ENCODE measurements around the gene ASGR2. TPM values are rescaled to one million over a fixed set of nuclear protein-coding genes. Genes with fewer than 3 reads are reported as not detected.

ASGR2 gene
- polyA plus RNA-seq, 1 donor (not counting 4 experiments of a cell fraction or from before 2014, with no cell fraction given), result not detected

DNA sequence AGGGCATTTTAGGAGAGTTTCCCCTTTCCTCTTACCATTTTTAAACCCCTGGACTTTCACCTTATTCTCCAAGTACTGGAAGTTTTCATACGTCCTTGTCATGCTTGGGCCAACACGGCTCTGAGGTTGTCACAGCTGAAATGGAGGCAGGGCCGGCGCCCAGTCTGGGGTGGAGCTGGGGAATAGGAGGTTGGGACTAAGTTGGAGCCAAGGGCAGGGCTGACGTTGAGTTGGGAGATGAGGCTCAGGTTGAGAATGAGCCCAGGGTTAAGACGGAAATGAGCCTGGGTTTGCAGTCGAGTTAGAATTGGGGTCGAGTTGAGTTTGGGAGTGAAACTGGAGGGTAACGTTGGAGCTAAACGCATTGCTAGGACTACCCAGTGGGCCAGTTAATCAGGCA is 35.9 kb downstream of the ASGR2 start:
- Histone ChIP-seq H3K9me1 (ENCODE audit: control insufficient read depth, extremely low read depth, insufficient read depth, low read length) (no peaks in the 10 kb centered on the region), H3K36me3 (ENCODE audit: control insufficient read depth in 2 of 2, extremely low read depth in 1 of 2, insufficient read depth in 2 of 2, low read length in 2 of 2) (no peaks in the 10 kb centered on the region), H3K79me2 (ENCODE audit: control insufficient read depth, insufficient read depth, low read length) (no peaks in the 10 kb centered on the region), H3K4me1 (ENCODE audit: control insufficient read depth, extremely low read depth, insufficient read depth, low read length) (no peaks in the 10 kb centered on the region), H3K4me3 (ENCODE audit: control insufficient read depth in 2 of 3, extremely low read depth in 1 of 3, insufficient read depth in 2 of 3, low read depth in 1 of 3, low read length in 3 of 3) (no peak overlapping the region), H3K27ac (ENCODE audit: control insufficient read depth, insufficient read depth, low read length) (no peak overlapping the region), H4K20me1 (ENCODE audit: control insufficient read depth, extremely low read depth, insufficient read depth, low read length) (no peaks in the 10 kb centered on the region), H3K27me3 (ENCODE audit: control insufficient read depth, extremely low read depth, insufficient read depth, low read length) (peaks cover 11% of the 10 kb centered on the region), H2AFZ (ENCODE audit: control insufficient read depth, low read length) (no peak overlapping the region), H3K4me2 (ENCODE audit: control insufficient read depth, extremely low read depth, insufficient read depth, low read depth, low read length) (no peak overlapping the region), H3K9ac (ENCODE audit: control insufficient read depth, extremely low read depth, insufficient read depth, low read length) (no peak overlapping the region), H3K9me3 (ENCODE audit: control insufficient read depth, low read depth, low read length) (no peaks in the 10 kb centered on the region)
- TF ChIP-seq, protein P1, sequence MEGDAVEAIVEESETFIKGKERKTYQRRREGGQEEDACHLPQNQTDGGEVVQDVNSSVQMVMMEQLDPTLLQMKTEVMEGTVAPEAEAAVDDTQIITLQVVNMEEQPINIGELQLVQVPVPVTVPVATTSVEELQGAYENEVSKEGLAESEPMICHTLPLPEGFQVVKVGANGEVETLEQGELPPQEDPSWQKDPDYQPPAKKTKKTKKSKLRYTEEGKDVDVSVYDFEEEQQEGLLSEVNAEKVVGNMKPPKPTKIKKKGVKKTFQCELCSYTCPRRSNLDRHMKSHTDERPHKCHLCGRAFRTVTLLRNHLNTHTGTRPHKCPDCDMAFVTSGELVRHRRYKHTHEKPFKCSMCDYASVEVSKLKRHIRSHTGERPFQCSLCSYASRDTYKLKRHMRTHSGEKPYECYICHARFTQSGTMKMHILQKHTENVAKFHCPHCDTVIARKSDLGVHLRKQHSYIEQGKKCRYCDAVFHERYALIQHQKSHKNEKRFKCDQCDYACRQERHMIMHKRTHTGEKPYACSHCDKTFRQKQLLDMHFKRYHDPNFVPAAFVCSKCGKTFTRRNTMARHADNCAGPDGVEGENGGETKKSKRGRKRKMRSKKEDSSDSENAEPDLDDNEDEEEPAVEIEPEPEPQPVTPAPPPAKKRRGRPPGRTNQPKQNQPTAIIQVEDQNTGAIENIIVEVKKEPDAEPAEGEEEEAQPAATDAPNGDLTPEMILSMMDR (optimal IDR thresholded peaks at IDR 0.05 in 1 of 3, IDR thresholded peaks at IDR 0.05 in 1 of 3, conservative IDR thresholded peaks at IDR 0.05 in 1 of 3; ENCODE audit: extremely low read depth in 1 of 3, insufficient read depth in 2 of 3, low read length in 3 of 3), result no peak
- TF ChIP-seq EZH2 (IDR thresholded peaks at IDR 0.05; ENCODE audit: low read length), result no peak
- no peak for DNase-seq (ENCODE audit: low read depth, low spot score)
- dilution Hi-C loops (cut with MboI; ENCODE audit: extremely low pct_ligation_motif_present, low sequenced_read_pairs), result no loop called here
- FAIRE-seq, result no peak

DNA sequence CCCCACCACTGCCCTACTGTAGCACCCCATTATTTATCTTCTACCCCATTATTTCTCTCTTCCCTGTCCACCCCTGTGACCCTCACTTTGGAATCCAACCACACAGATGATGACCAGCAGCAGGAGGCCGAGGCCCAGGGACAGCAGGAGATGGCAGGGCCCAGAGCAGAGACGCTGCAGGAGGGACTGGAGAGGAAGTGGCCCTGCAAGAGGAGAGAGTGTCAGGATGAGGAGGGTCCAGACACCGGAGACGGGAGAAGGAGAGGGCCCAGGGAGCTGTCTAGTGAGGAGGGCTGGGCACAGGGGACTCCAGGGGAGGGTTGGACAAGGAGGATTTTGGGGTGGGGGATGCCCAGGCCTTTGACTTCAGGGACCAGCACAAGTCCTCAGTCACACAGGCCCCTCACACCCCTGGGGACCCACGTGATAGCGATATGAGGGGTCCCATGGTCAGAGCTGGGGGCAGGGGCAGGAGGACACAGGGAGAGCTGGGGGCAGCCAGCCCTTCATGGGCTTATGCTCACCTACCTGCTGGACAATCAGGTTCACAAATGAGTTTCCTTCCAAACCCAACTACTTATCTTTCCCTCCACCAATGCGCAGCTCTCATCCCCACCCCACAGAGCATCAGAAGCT is 36.6 kb downstream of the ASGR2 start:
- Histone ChIP-seq H3K27ac (ENCODE audit: control insufficient read depth, insufficient read depth, low read length) (no peak overlapping the region), H3K4me3 (ENCODE audit: control insufficient read depth in 2 of 3, extremely low read depth in 1 of 3, insufficient read depth in 2 of 3, low read depth in 1 of 3, low read length in 3 of 3) (no peak overlapping the region), H3K9ac (ENCODE audit: control insufficient read depth, extremely low read depth, insufficient read depth, low read length) (no peak overlapping the region), H3K9me3 (ENCODE audit: control insufficient read depth, low read depth, low read length) (no peaks in the 10 kb centered on the region), H3K4me2 (ENCODE audit: control insufficient read depth, extremely low read depth, insufficient read depth, low read depth, low read length) (no peak overlapping the region), H3K36me3 (ENCODE audit: control insufficient read depth in 2 of 2, extremely low read depth in 1 of 2, insufficient read depth in 2 of 2, low read length in 2 of 2) (no peaks in the 10 kb centered on the region), H3K9me1 (ENCODE audit: control insufficient read depth, extremely low read depth, insufficient read depth, low read length) (no peaks in the 10 kb centered on the region), H3K27me3 (ENCODE audit: control insufficient read depth, extremely low read depth, insufficient read depth, low read length) (peaks cover 11% of the 10 kb centered on the region), H3K4me1 (ENCODE audit: control insufficient read depth, extremely low read depth, insufficient read depth, low read length) (no peaks in the 10 kb centered on the region), H4K20me1 (ENCODE audit: control insufficient read depth, extremely low read depth, insufficient read depth, low read length) (no peaks in the 10 kb centered on the region), H3K79me2 (ENCODE audit: control insufficient read depth, insufficient read depth, low read length) (no peaks in the 10 kb centered on the region), H2AFZ (ENCODE audit: control insufficient read depth, low read length) (no peak overlapping the region)
- FAIRE-seq (no peak), DNase-seq (ENCODE audit: low read depth, low spot score) (no peak)
- TF ChIP-seq, protein P1 (optimal IDR thresholded peaks at IDR 0.05 in 1 of 3, IDR thresholded peaks at IDR 0.05 in 1 of 3, conservative IDR thresholded peaks at IDR 0.05 in 1 of 3; ENCODE audit: extremely low read depth in 1 of 3, insufficient read depth in 2 of 3, low read length in 3 of 3), result no peak
- TF ChIP-seq EZH2 (IDR thresholded peaks at IDR 0.05; ENCODE audit: low read length), result no peak
- dilution Hi-C loops (cut with MboI; ENCODE audit: extremely low pct_ligation_motif_present, low sequenced_read_pairs), result no loop called here

Measured in keratinocyte (primary cell).